ENCODE results near the gene THOC2. TPM values are rescaled to one million over a fixed set of nuclear protein-coding genes. Genes with fewer than 3 reads are reported as not detected.
"Not testable (repeated sequence)": the region's sequence is repeated elsewhere in the genome, so short reads cannot be mapped to it uniquely, and the experiment has no call there.

Gene THOC2
- total and polyA plus RNA-seq, 9 of the 15 experiments (the other 6 are each of a cell fraction or from before 2014, with no cell fraction given): 131 to 234 (median 192) TPM

DNA sequence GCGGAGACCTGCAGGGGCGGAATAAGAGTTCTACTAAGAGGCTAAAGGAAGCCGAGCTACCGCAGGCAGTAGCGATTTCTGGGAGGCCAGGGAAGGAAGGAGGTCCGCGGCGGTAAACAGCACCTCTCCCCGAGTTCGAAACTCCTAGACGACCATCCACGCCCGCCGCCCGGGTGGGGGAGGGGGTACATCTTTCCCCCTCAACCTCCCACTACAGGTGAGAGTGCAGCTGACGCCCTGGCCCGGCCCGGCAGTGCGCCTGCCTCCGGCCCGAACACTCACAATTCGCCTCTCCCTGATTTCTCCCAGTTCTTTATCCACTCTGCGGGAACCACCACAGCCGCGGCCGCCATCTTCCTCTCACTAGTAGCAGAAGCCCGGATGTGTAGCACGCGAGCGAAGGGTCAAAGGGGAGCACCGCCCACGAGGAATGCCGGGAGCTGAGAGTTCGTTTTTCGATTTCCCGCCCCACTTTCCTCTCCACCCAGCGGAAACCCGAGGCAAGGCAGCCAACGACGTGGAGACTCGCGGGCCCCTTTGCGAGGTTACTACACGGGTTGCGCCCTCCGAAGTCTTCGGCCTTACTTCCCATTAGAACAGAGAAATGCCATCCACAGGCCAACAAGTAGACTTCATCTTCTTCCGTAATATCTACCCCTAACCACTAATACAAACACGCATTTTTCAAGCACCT is at the start of gene THOC2 (continued):
- no peak for TF ChIP-seq MXD1 (CRISPR knock-in tag; IDR thresholded peaks at IDR 0.05; ENCODE audit: borderline replicate concordance, poor library complexity, severe bottlenecking)
- TF ChIP-seq HSF4 (CRISPR knock-in tag; IDR thresholded peaks at IDR 0.05; ENCODE audit: borderline replicate concordance): no peak
- TF ChIP-seq SREBF2 (CRISPR knock-in tag; IDR thresholded peaks at IDR 0.05): no peak
- no peak for TF ChIP-seq DLX4 (CRISPR knock-in tag; IDR thresholded peaks at IDR 0.05)
- no peak for TF ChIP-seq SP2 (IDR thresholded peaks at IDR 0.05; ENCODE audit: extremely low read depth, low read depth, low read length, poor library complexity, severe bottlenecking)
- TF ChIP-seq ZNF354B (CRISPR knock-in tag; IDR thresholded peaks at IDR 0.05): no peak
- TF ChIP-seq GATAD2B (IDR thresholded peaks at IDR 0.05; ENCODE audit: borderline replicate concordance): no peak
- no peak for TF ChIP-seq PHB2 (IDR thresholded peaks at IDR 0.05; ENCODE audit: low read depth)
- no peak for TF ChIP-seq BRD9 (IDR thresholded peaks at IDR 0.05; ENCODE audit: low read depth, partially characterized antibody)
- no peak for TF ChIP-seq KLF10 (CRISPR knock-in tag; IDR thresholded peaks at IDR 0.05)
- no peak for TF ChIP-seq GATA2 (CRISPR knock-in tag; IDR thresholded peaks at IDR 0.05)
- TF ChIP-seq MITF (IDR thresholded peaks at IDR 0.05): no peak
- TF ChIP-seq POLR2B (IDR thresholded peaks at IDR 0.05; ENCODE audit: low read depth, partially characterized antibody): peak; percentile 76
- TF ChIP-seq ZNF699 (CRISPR knock-in tag; IDR thresholded peaks at IDR 0.05; ENCODE audit: insufficient replicate concordance): no peak

- WGBS (ENCODE audit: insufficient coverage, low coverage, missing lambda C conversion rate): 75% methylated on average over 8 of the region's 10 CpGs
- in situ Hi-C loops (cut with MboI); FAIRE-seq: not testable (repeated sequence)
These were observed 48.9 kb upstream of the THOC2 start for GRCh38 chrX:123781786-123782185.

More at GRCh38 chrX:123781786-123782185, 48.9 kb upstream of the THOC2 start:
- POLR2A ChIA-PET; H3K4me3 ChIP-seq; H3K9me3 ChIP-seq (replicated peaks; ENCODE audit: control insufficient read depth, insufficient read depth, low read depth, low read length); H3K79me2 ChIP-seq (ENCODE audit: control insufficient read depth, insufficient read depth, low read length); intact Hi-C loops (cut with micrococcal nuclease); H4K20me1 ChIP-seq (replicated peaks; ENCODE audit: control insufficient read depth, insufficient read depth, low read length); H3K9ac ChIP-seq (ENCODE audit: insufficient read depth in 1 of 2, low read depth in 2 of 2, low read length in 2 of 2); H3K27ac ChIP-seq (ENCODE audit: extremely low read depth, low read depth, low read length); H3K9me1 ChIP-seq (ENCODE audit: control insufficient read depth, insufficient read depth, low read length); H2AFZ ChIP-seq (ENCODE audit: low read depth, low read length); H3K27me3 ChIP-seq (ENCODE audit: control insufficient read depth in 2 of 2, insufficient read depth in 2 of 2, low read length in 2 of 2); H3K4me2 ChIP-seq (ENCODE audit: insufficient read depth, low read length); CTCF ChIA-PET (ENCODE audit: low intra/inter-chr PET ratio); BruUV-seq (replicated peaks); DNase-seq (ENCODE audit: extremely low read depth in 1 of 4, low spot score in 3 of 4); H3K36me3 ChIP-seq (ENCODE audit: control insufficient read depth, insufficient read depth, low read length); ATAC-seq: not testable (repeated sequence)
- peaks cover 9 to 18% of the 10 kb centered on the region in 2 experiments; a peak in 4 of 5 replicates for H3K4me1 ChIP-seq (replicated peaks in 1 of 2; ENCODE audit: control insufficient read depth in 2 of 2, insufficient read depth in 2 of 2, low read length in 2 of 2)
